GM19468 (cell line): Measurements from ENCODE around the gene AJUBA.
"Not testable (repeated sequence)": the region's sequence is repeated elsewhere in the genome, so short reads cannot be mapped to it uniquely, and the experiment has no call there.

Experiments
- ATAC-seq: cut with Tn5 transposase; IDR thresholded peaks from one replicate; pipeline ENCODE4 v1.9.1; 2021; ENCODE audit warnings: mild to moderate bottlenecking, moderate library complexity, moderate number of reproducible peaks; ENCODE audit not compliant: unreplicated experiment; ENCODE audit errors: extremely low read depth

AJUBA gene

DNA sequence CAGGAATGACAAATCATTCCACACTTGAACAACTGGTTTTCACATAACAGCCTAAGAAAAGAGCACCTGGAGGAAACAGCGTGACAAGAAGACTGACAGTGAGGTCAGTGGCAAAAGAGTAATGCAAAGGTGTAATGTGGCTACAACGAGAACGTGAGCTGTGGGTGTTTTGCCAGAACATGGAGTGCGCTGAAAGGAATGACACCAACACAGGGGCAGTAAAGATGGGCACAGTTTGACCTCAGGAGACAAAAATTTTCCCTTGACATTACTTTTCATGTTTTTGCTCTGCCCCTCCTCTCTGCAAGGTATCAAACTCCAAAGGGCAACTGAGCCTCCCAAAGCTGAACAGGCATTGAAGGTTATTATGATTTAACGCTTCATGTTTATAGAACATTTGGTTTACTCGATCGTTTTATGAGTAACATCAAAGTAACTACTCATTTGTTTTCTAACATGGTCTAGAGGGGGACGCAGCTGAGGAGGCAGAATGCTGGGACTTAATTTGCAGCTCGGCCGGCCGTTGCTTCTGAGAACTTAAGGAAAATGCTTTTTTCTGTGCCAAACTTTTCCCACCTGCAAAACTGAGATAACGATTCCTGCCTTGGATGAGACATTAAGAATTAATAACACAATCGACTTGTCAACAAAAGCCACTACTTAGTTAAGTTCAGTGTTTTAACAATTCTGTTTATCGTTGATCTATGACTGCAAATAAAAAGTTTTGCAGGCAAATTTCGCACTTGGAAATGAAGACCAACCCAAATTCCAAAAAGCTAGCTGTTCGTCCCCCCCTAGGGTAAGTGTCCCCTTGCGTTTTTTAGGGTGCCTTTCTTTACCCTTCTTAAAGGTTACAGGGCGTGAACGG is 26.4 kb downstream of the AJUBA start:
- no peak for ATAC-seq

- ATAC-seq = no peak
Measured at GRCh38 chr14:22952418-22952817, 29.9 kb downstream of the AJUBA start.

GRCh38 chr14:22951795-22952194 is 30.6 kb downstream of the AJUBA start:
- ATAC-seq = not testable (repeated sequence)

DNA sequence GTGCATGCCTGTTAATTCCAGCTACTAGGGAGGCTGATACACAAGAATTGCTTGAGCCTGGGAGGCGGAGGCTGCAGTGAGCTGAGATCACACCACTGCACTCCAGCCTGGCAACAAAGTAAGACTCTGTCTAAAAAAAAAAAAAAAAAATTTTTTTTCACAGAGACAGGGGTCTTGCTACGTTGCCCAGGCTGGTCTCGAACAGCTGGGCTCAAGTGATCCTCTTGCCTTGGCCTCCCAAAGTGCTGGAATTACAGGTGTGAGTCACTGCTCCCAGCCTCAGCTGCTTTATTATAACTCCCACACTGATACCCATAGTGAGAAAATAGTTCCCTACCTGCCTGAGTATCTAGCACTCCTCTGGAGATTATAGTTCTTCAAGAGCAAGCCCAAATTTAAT is 36.7 kb downstream of the AJUBA start:
- no peak for ATAC-seq

- ATAC-seq = no peak
Measured at GRCh38 chr14:22939684-22940083, 42.7 kb downstream of the AJUBA start.

DNA sequence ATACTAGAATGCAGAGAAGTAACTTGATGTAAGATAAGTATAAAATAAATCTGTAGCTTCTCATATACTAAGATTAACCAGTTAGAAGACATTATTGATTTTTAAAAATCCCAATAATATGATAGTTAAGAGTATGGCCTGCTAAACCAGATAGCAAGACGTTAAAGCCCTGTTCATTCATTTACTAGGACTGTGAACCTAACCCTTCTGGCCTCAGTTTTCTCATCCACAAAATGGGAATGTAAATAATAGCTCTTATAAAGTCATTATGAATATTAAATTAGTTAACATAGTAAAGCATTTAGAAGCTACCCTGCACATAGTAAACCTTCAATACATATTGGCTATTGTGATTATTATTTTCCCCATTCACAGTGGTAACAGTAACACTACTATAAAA is 47.2 kb downstream of the AJUBA start:
- ATAC-seq = no peak

- ATAC-seq = no peak
Measured at GRCh38 chr14:22932146-22932545, 50.2 kb downstream of the AJUBA start.

GRCh38 chr14:22929961-22930364 is 52.4 kb downstream of the AJUBA start:
- no peak for ATAC-seq

- ATAC-seq = peak; percentile 71
Measured at GRCh38 chr14:22929104-22929960, 53.0 kb downstream of the AJUBA start, which contains the start of gene PRMT5. Gene PRMT5 (minus strand): TSS chr14:22929376. CDS start chr14:22929361, 15 bp downstream.

DNA sequence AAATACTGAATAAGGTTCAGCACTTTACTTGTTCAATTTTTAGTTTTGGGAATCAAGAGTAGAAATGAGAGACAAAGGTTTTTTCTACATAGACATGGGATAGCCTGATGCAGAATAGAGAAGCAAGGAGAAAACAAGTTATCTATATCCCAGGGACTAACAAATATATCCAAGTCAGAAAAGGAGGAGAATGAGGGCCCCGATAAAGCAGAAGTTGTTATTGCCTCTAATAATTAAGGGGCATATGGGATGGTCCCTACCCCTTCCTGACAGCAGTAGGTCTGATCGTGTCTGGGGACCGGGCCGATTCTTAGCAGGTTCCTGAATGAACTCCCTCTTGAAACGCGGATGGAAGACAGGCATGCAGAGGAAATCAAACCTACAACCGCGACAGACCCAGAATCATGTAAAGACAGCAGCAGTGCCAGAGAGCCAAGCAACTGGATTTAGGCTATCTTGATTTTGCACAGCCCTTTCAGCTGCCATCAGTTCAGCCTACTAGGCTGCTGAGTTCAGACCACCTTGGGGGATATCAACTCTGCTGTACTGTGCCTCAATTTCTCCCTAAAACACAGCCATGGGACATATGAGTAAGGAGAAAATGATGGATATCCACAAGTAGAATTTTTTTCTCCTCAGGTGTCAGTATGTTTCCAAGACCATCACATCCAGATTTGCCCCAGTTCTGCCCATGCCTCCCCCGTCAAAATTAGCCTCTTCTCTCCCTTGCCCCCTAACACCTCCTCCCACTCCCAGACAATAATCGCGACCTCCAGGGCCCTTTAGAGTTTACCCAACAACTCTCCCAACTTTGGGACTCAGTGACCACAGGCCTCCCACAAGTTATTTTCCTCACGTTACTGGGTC is 53.9 kb downstream of the AJUBA start:
- ATAC-seq = no peak

GRCh38 chr14:22926316-22926715 is 56.0 kb downstream of the AJUBA start:
- no peak for ATAC-seq

DNA sequence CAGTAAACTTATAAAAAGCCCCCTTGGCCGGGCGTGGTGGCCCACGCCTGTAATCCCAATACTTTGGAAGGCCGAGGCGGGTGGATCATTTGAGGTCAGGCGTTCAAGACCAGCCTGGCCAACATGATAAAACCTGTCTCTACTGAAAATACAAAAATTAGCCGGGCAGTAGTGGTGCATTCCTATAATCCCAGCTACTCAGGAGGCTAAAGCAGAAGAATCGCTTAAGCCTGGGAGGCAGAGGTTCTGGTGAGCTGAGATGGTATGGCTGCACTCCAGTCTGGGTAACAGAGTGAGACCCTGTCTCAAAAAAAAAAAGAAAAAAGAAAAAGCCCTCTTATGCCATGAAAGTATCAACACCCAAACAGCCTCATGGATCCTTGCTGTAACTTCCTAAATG is 56.8 kb downstream of the AJUBA start:
- no peak for ATAC-seq

DNA sequence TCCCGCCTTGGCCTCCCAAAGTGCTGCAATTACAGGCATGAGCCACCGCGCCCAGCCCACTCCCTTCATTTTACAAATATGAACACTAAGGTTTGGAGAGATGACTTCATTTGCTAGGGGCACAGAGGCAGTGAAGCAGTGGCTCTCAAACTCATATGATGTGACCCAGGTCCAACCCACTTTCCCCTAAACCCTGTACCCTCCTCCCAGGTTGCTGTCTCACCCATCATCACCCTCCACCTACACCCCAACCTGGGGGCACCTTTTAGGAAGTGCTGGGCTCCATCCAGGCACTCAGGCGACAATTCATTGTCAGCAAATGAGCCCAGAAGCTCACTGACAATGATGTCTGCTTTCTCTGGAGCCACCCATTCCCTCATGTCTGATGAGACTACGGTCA is 58.6 kb downstream of the AJUBA start:
- ATAC-seq = no peak

DNA sequence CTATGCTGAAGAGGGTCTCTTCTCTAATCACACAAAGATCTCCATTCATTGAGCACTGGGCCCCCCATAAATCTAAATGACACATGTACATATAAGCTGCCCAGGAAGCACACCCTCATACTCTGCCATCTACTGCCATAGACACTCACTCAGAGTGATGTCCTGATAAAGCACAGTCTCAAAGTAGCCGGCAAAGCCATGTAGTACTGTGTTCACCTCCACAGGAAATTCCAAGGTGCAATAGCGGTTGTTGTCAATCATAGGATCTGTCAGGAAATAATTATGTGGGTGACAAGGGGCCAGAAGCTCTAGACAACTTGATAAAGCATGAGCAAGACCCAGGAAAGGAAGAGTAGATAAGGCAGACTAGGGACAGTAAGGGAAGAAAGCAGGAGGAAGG is 60.1 kb downstream of the AJUBA start:
- ATAC-seq = no peak
